Activated T-helper 1 cell treated with anti-CD3 and anti-CD28 coated beads, Interleukin-2, amount 50 U/mL, for 16 hours (primary cell): ENCODE results near the gene PLEKHG4.

Experiments
- DNase-seq, 2 donors: peaks; one replicate each; pipeline ENCODE4 v3.0.0-alpha.2; 2020; ENCODE audit warnings: low read depth in 1 of 2, low spot score in 1 of 2

Gene PLEKHG4

DNA sequence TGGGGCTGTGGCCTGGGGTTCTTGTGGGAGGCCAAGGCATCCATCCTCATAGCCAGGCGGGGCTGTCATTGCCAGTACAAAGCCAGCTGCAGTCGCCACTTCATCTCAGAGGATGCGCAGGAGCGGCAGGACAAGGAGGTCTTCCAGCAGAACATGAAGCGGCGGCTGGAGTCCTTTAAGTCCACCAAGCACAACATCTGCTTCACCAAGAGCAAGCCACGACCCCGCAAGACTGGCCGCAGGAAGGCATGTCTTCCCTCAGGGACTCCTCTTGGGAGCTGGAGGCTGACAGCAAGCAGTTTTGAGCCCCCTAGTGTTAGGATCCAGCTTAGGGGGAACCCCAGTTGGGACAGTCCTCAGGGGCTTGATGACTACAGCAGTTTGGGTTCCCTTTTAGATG, 15.1 kb upstream of the PLEKHG4 start:
- no peak for DNase-seq

DNA sequence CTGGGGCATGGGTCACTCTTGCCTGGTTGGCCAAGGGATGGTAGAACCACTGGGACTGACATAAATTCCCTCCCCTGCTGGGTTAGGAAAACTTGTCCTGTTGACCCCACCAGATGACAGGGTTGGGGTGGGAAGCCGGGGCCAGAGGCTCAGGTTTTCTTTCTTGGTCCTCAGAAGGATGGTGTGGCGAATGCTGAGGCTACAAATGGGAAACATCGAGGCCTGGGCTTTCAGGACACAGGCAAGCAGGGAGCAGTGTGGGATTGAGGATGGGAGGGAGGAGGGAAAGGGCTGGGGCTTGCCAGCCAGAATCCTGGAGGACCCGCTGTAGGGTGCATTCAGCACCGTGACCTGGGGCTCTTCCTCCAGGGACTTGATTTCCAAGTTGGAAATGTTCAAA, 14.5 kb upstream of the PLEKHG4 start:
- DNase-seq: no peak

DNA sequence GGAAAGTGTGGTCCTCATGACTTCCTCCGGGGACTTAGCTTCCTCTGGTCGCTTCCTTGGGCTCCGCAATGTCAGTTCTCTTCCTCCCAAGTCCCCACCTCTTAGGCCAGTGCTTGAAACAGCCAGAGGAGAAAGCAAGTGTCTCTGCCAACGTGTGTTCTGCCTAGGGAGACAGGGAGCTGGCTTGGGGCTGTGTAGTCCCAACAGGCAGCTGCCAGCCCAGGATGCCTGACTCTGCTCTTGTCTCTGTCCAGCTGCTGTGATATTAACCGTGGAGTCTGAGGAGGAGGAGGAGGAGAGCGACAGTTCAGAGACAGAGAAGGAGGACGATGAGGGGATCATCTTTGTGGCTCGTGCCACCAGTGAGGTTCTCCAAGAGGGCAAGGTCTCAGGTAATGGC, 13.5 kb upstream of the PLEKHG4 start:
- no peak for DNase-seq

- no peak for DNase-seq
Observed at GRCh38 chr16:67268136-67268579, 11.2 kb upstream of the PLEKHG4 start.

DNA sequence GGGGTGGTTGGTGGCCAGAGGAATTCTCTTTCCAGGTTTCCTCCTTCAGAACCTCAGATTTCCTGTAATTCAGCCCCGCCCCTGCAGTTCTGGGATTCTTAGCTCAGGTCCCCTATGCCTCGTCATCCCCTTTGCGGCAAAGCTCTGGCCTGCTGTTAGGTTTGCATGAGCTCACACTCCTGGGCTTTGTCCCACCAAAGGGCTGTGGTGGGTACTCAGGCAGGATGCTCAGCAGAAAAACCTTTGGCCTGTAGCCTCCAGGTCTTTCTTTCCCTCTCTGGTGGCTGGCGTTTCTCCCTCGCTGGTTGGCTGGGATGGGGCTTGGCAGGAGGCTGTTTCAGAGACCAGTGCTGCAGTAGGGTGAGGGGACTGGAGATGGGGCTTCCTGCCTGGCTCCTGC, 9.6 kb upstream of the PLEKHG4 start:
- DNase-seq: no peak

GRCh38 chr16:67270931-67271338, 8.4 kb upstream of the PLEKHG4 start:
- DNase-seq: no peak

GRCh38 chr16:67271446-67271845, 7.9 kb upstream of the PLEKHG4 start:
- DNase-seq: no peak

- no peak for DNase-seq
Observed at GRCh38 chr16:67275321-67275720, 4.0 kb upstream of the PLEKHG4 start.

DNA sequence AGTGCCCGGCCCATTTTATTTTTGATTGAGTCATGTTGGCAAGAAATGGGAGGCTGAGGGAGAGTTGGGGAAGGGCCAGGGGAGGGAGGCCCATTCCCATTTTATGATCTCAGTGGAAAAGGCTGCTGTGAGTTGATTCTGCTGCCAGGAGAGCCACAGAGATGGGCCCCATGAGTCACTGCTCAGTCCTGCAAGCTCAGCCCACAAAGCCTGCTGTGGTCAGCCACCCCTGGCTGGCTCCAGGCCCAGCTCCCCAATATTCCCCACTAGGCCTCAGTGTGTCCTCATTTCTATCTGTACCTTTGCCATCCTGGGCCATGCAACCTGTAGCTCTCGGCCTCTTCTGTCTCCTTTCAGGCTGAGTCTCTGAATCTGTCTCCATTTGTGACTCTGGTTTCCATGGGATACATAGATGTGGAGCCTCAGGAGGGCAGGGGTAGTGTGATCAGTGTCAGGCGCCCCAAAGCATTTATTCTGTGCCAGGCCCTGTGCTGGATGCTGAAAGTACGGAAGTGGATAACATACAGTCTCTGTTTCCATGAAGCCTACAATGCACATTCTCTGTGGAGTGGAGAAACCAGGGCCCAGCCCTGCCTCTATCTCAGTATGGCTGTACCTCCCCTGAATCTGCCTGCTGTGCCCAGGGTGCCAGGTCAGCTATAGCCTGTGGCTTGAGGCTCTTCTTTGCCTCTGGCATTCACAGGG, 1.9 kb upstream of the PLEKHG4 start:
- no peak for DNase-seq

GRCh38 chr16:67277999-67278772, 1.1 kb upstream of the PLEKHG4 start:
- DNase-seq: no peak

- no peak for DNase-seq
Observed at GRCh38 chr16:67278773-67279295, 498 bp upstream of the PLEKHG4 start.

- DNase-seq: no peak
Observed at GRCh38 chr16:67280090-67281015, 1.0 kb downstream of the PLEKHG4 start.

- DNase-seq: no peak
Observed at GRCh38 chr16:67281536-67282446, 2.5 kb downstream of the PLEKHG4 start.

GRCh38 chr16:67282447-67282805, 3.1 kb downstream of the PLEKHG4 start:
- DNase-seq: no peak

DNA sequence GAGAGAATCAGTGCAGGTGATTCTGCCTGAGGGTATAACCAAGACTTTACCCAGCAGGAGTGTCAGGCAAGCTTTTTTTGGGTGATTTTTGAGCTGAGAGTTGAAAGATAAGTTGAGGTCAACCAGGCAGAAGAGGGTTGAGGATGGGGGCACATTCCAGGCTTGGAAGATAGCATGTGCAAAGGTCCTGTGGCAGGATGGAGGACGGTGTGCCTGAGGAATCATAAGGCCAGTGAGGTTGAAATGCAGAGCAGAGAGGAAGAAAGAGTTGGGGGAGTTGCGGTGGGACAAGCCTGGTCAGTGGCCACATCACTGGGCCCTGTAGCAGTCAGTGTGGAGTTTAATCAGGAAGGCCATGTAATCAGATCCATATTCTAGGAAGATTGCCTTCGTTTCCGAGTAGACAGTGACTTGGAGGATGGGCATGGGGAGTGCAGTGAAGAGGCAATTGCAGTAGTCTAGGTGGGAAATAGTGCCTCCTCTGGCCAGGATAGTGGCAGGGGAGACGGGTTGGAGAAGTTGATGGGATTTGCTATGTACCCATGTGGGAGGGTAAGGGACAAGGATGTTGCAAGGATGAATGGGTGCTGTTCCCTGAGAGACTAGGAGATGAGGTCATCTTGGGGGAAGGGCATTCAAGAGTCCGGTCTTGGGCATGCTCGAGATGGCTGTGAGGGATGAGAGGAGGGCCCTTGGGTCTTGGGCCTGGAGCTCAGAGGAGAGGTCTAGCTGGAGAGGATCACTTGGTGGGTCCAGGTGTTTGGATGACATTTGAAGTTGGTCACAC, 3.9 kb downstream of the PLEKHG4 start:
- DNase-seq: no peak

DNA sequence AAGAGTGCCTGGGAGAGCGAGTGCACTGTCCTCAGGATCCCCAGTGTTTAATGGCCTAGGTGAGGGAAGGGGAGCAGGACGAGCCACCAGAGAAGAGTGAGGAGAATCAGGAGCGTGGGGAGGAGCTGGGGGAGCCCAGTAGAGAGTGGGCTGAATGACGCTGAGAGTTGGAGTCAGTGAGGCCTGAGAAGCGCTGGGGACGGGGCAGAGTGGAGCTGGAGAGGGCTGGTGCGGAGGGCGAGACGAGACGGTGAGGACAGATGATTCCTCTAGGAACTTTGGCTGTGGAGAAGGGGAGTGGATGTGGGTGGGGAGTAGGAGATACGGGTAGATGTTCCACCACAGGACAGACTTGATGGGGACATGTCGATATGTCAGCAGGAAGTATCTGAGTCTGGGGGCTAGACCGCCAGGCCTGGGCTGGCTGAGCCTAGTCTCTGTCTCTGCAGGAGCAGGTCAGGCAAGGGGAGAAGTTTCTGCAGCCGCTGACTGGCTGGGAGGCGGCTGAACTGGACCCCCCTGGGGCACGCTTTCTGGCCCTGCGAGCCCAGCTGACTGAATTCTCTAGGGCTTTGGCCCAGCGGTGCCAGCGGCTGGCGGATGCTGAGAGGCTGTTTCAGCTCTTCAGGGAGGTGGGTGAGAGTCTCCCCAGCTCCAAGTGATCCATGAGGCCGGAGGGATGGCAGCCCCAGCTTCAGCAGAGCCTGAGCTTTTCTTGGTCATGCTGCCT, 4.7 kb downstream of the PLEKHG4 start:
- DNase-seq: no peak

DNA sequence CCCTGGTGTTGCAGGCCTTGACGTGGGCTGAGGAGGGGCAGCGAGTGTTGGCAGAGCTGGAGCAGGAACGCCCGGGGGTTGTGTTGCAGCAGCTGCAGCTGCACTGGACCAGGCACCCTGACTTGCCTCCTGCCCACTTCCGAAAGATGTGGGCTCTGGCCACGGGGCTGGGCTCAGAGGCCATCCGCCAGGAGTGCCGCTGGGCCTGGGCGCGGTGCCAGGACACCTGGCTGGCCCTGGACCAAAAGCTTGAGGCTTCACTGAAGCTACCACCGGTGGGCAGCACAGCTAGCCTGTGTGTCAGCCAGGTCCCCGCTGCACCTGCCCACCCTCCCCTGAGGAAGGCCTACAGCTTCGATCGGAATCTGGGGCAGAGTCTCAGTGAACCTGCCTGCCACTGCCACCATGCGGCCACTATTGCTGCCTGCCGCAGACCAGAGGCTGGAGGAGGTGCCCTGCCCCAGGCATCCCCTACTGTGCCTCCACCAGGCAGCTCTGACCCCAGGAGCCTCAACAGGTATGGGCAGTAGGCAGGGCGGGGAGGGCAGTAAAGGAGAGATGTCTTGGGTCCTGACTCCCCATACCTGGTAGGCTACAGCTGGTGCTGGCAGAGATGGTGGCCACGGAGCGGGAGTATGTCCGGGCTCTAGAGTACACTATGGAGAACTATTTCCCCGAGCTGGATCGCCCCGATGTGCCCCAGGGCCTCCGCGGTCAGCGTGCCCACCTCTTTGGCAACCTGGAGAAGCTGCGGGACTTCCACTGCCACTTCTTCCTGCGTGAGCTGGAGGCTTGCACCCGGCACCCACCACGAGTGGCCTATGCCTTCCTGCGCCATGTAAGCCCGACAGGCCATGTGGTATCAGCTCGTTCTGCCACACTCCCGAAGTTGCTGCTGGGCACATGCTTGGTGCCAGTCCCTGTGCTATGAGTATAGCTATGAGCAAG, 5.6 kb downstream of the PLEKHG4 start:
- DNase-seq: no peak
